HEK293 (cell line): ENCODE results near the gene MUC2.

ENCODE experiments used
- CTCF ChIA-PET: fragments of 350-600 bp; formaldehyde crosslinking; extraction: SDS; loops from one replicate; lab custom pipeline; 2021; ENCODE audit warnings: antibody characterized with exemption; lab: Yijun Ruan, JAX
- POLR2A ChIA-PET: fragments of 300-600 bp; formaldehyde crosslinking; extraction: SDS; loops from one replicate; lab custom pipeline; 2020; ENCODE audit warnings: antibody characterized with exemption, inconsistent platforms; lab: Yijun Ruan, JAX
- H3K27ac ChIP-seq: fragments of 200-500 bp; sonication (Bioruptor generic); 2 replicates; pipeline ENCODE4 v1.5.1; 2014; ENCODE audit warnings: low read depth, low read length, control low read depth, inconsistent platforms; ENCODE audit errors: extremely low read depth
- H3K36me3 ChIP-seq, 2 experiments: fragments of 200-500 bp in 1 of 2; sonication (Bioruptor generic) in 1 of 2; 1 replicate in 1 of 2; 2 replicates in 1 of 2; pipeline ENCODE4 v1.5.1; 2014 to 2017; ENCODE audit warnings: inconsistent platforms in 2 of 2, low read length in 2 of 2; ENCODE audit not compliant: control insufficient read depth in 2 of 2, insufficient read depth in 1 of 2
- H3K4me1 ChIP-seq: fragments of 200-500 bp; sonication (Bioruptor generic); 2 replicates; pipeline ENCODE4 v1.5.1; 2014; ENCODE audit warnings: mild to moderate bottlenecking, low read length, inconsistent platforms; ENCODE audit not compliant: control insufficient read depth, insufficient read depth
- H3K4me3 ChIP-seq: 2 replicates; pipeline ENCODE4 v1.5.1; 2011; ENCODE audit warnings: low read depth, mild to moderate bottlenecking, control low read depth, low read length, moderate library complexity
- H3K9me3 ChIP-seq: fragments of 200-500 bp; sonication (Bioruptor generic); 2 replicates; pipeline ENCODE4 v1.5.1; 2014; ENCODE audit warnings: low read depth, low read length, inconsistent platforms; ENCODE audit not compliant: control insufficient read depth, insufficient read depth
- HOXC10 ChIP-seq: sonication (generic); formaldehyde crosslinking; IDR thresholded peaks from 2 replicates; pipeline ENCODE4 v1.8.1; 2023; ENCODE audit warnings: mild to moderate bottlenecking, missing genetic modification reagents
- HOXD13 ChIP-seq: sonication (generic); formaldehyde crosslinking; IDR thresholded peaks from 2 replicates; pipeline ENCODE4 v1.8.0; 2022; ENCODE audit warnings: missing genetic modification reagents, borderline replicate concordance
- KLF1 ChIP-seq: fragments of 450-650 bp; formaldehyde crosslinking; IDR thresholded peaks from 2 replicates; pipeline ENCODE4 v1.5.1; 2016; ENCODE audit warnings: missing biosample characterization, missing genetic modification characterization
- KLF8 ChIP-seq: fragments of 450-650 bp; formaldehyde crosslinking; IDR thresholded peaks from 2 replicates; pipeline ENCODE4 v1.5.1; 2016; ENCODE audit warnings: missing biosample characterization, missing genetic modification characterization
- SCRT1 ChIP-seq: fragments of 450-650 bp; formaldehyde crosslinking; IDR thresholded peaks from 2 replicates; pipeline ENCODE4 v1.5.1; 2016; ENCODE audit warnings: missing biosample characterization, missing genetic modification characterization, borderline replicate concordance
- ZBTB48 ChIP-seq: fragments of 450-650 bp; formaldehyde crosslinking; IDR thresholded peaks from 2 replicates; pipeline ENCODE4 v1.5.1; 2016; ENCODE audit warnings: missing biosample characterization, missing genetic modification characterization
- ZNF24 ChIP-seq: fragments of 450-650 bp; formaldehyde crosslinking; IDR thresholded peaks from 2 replicates; pipeline ENCODE4 v1.5.1; 2016; ENCODE audit warnings: missing biosample characterization, missing genetic modification characterization
- ZNF311 ChIP-seq: fragments of 450-650 bp; formaldehyde crosslinking; IDR thresholded peaks from 2 replicates; pipeline ENCODE4 v1.5.1; 2017; ENCODE audit warnings: missing biosample characterization, missing genetic modification characterization, borderline replicate concordance
- ZNF544 ChIP-seq: fragments of 450-650 bp; formaldehyde crosslinking; IDR thresholded peaks from 2 replicates; pipeline ENCODE4 v1.5.0; 2017; ENCODE audit warnings: missing biosample characterization, missing genetic modification characterization
- ZNF664 ChIP-seq: fragments of 450-650 bp; formaldehyde crosslinking; IDR thresholded peaks from 2 replicates; pipeline ENCODE4 v1.5.1; 2016; ENCODE audit warnings: missing biosample characterization, missing genetic modification characterization
- TF ChIP-seq, protein P1 (sequence below): fragments of 450-650 bp; formaldehyde crosslinking; IDR thresholded peaks from 2 replicates; pipeline ENCODE4 v1.5.1; 2016; ENCODE audit warnings: missing biosample characterization, missing genetic modification characterization
- TF ChIP-seq, protein P2 (sequence below): fragments of 450-650 bp; formaldehyde crosslinking; IDR thresholded peaks from 2 replicates; pipeline ENCODE4 v1.5.1; 2016; ENCODE audit warnings: missing biosample characterization, missing genetic modification characterization
- TF ChIP-seq, protein P3 (sequence below): fragments of 450-650 bp; formaldehyde crosslinking; IDR thresholded peaks from 2 replicates; pipeline ENCODE4 v1.5.1; 2016; ENCODE audit warnings: missing biosample characterization, missing genetic modification characterization
- TF ChIP-seq, protein P4 (sequence below): fragments of 450-650 bp; formaldehyde crosslinking; conservative IDR thresholded peaks from 2 replicates; pipeline ENCODE4 v1.5.1; 2016; ENCODE audit warnings: low read depth, missing biosample characterization, missing genetic modification characterization

The MUC2 gene

DNA sequence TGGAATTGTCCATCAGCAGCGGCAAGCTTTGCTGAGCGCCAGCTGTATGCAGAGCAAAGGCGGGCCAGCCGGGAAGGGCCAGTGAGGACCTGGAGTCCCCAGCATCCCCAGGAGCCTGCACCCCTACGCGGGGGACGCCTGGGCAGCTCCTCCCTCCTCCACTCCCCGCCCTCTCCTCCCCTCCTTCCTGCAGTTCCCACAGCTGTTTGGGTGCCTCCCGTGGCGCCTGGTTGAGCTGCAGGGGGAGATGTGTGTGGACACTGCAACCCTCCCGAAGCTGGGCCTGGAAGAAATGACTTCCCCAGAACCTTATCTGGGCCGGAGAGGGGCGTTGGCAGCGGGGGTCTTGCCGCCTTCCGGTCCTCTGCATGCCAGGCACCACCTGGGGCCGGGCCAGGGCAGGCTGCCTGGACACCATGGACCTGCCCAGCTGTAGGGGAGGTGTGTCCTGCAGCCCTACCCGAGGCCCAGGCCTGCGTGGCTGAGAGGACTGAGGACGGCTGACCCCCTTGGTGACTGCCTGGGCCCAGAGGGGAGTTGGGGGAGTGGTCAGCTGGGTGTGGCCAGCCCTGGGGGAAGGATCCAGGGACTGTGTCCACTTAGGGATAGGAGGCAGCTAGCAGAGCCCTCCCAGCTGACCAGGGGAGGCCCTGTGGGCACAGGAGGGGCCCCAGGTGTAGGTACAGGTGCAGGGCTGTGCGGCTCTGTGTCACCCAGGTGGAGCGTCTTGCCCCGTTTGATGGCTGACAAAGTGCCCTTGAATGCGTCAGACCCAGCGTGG, 21.4 kb upstream of the MUC2 start (continued):
- TF ChIP-seq ZNF24 (tag by site-specific recombination) (no peak), SCRT1 (no peak), ZNF311 (tag by site-specific recombination) (no peak), HOXC10 (CRISPR knock-in tag) (no peak), ZNF664 (tag by site-specific recombination) (no peak)
- TF ChIP-seq, protein P1, sequence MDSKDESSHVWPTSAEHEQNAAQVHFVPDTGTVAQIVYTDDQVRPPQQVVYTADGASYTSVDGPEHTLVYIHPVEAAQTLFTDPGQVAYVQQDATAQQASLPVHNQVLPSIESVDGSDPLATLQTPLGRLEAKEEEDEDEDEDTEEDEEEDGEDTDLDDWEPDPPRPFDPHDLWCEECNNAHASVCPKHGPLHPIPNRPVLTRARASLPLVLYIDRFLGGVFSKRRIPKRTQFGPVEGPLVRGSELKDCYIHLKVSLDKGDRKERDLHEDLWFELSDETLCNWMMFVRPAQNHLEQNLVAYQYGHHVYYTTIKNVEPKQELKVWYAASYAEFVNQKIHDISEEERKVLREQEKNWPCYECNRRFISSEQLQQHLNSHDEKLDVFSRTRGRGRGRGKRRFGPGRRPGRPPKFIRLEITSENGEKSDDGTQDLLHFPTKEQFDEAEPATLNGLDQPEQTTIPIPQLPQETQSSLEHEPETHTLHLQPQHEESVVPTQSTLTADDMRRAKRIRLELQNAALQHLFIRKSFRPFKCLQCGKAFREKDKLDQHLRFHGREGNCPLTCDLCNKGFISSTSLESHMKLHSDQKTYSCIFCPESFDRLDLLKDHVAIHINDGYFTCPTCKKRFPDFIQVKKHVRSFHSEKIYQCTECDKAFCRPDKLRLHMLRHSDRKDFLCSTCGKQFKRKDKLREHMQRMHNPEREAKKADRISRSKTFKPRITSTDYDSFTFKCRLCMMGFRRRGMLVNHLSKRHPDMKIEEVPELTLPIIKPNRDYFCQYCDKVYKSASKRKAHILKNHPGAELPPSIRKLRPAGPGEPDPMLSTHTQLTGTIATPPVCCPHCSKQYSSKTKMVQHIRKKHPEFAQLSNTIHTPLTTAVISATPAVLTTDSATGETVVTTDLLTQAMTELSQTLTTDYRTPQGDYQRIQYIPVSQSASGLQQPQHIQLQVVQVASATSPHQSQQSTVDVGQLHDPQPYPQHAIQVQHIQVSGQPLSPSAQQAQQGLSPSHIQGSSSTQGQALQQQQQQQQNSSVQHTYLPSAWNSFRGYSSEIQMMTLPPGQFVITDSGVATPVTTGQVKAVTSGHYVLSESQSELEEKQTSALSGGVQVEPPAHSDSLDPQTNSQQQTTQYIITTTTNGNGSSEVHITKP: no peak
- TF ChIP-seq, protein P2, sequence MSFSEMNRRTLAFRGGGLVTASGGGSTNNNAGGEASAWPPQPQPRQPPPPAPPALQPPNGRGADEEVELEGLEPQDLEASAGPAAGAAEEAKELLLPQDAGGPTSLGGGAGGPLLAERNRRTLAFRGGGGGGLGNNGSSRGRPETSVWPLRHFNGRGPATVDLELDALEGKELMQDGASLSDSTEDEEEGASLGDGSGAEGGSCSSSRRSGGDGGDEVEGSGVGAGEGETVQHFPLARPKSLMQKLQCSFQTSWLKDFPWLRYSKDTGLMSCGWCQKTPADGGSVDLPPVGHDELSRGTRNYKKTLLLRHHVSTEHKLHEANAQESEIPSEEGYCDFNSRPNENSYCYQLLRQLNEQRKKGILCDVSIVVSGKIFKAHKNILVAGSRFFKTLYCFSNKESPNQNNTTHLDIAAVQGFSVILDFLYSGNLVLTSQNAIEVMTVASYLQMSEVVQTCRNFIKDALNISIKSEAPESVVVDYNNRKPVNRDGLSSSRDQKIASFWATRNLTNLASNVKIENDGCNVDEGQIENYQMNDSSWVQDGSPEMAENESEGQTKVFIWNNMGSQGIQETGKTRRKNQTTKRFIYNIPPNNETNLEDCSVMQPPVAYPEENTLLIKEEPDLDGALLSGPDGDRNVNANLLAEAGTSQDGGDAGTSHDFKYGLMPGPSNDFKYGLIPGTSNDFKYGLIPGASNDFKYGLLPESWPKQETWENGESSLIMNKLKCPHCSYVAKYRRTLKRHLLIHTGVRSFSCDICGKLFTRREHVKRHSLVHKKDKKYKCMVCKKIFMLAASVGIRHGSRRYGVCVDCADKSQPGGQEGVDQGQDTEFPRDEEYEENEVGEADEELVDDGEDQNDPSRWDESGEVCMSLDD (tag by site-specific recombination): no peak
- TF ChIP-seq, all 188 proteins: peak for 0

DNA sequence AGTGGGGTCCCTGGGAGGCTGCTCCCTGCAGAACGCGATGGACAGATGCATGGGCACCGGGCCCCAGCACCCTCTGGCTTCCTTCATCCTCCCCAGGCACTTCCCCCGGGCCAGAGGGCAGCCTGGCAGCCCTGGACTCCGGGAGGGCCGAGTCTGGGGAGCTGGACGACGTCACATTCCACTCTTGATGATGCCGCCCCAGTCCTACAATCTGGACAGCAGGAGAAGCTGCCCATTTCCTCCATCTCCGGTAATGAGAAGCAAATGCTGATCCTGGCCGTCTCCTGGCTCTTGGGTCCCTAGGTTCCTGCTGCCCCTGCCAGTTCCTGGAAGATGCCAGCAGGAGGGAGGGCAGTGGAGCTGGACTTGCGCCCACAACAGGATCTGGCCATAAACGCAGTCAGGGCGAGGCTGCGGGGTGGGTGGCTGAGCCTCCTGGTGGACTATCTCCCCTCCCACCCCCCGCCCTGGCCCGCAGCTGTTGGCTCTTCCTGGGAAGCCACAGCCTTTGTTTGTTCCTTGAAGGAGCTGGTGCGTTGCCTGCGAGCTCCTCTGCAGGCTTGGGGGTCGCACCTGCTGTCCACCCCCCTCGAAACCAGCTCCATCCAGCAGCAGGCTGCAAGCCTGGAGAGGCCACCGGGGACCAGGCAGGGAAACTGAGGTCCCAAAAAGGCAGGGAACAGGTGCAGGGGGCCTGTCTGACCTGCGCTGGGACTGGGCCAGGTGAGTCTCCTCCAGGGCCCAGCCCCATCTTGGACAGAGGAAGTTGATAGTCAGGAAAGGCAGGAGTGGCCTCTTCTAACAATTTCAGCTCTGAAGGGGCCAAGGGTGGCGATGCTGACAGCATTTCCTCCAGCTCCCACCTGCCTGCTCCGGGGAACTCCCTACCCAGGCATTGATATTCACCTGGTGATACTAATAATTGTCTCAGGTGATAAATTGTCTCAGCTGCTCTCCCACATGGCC, 20.2 kb upstream of the MUC2 start:
- ChIA-PET POLR2A (no interaction called here), CTCF (interaction anchor here (0.6 kb wide), 1 partner anchor 1132 kb away, joined by 3 read pairs; no protein-coding TSS in a partner anchor)
- Histone ChIP-seq H3K27ac (no peak overlapping the region), H3K4me3 (no peak overlapping the region), H3K9me3 (no peaks in the 10 kb centered on the region), H3K36me3 (no peaks in the 10 kb centered on the region), H3K4me1 (no peaks in the 10 kb centered on the region)
- TF ChIP-seq KLF1 (tag by site-specific recombination) (peak; percentile 76), KLF8 (tag by site-specific recombination) (no peak)

DNA sequence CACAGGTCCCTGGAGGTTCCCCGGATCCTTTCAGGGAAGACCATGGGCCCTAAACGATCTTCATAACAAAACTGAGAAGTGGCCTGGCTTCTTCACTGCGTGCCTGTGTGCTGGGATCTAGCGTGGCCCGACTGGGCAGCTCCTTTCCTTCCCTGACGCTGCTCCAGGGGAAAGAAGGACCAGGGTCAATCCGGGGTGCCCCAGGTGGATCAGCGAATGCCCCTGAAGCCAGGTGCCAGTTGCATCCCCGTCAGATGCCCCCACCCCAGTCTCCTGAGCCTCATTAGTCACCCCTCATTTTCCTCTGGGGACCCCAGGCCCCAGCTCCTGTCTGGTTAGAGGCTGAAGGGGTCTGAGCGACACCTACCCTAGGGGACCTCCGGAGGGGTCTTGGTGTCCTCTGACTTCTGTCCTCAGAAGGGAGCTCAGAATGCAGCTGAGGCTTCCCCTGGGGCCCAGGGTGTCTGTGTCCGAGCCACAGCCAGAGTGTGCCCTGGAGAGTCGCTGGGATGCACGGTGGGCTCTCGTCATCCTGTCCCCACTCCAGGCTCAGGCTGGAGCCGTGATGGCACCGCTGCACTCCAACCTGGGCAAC, 19.5 kb upstream of the MUC2 start:
- no peak overlapping the region for H3K27ac ChIP-seq
- CTCF ChIA-PET: interaction anchor here (0.6 to 0.7 kb wide), 2 partner anchors 467 to 1131 kb away, joined by 3 to 4 read pairs; no protein-coding TSS in a partner anchor
- no peaks in the 10 kb centered on the region for H3K36me3 ChIP-seq
- no peaks in the 10 kb centered on the region for H3K4me1 ChIP-seq
- POLR2A ChIA-PET: no interaction called here
- no peak overlapping the region for H3K4me3 ChIP-seq
- no peaks in the 10 kb centered on the region for H3K9me3 ChIP-seq
- TF ChIP-seq ZNF544 (no peak), ZBTB48 (no peak), HOXD13 (CRISPR knock-in tag) (no peak)
- TF ChIP-seq, protein P3, sequence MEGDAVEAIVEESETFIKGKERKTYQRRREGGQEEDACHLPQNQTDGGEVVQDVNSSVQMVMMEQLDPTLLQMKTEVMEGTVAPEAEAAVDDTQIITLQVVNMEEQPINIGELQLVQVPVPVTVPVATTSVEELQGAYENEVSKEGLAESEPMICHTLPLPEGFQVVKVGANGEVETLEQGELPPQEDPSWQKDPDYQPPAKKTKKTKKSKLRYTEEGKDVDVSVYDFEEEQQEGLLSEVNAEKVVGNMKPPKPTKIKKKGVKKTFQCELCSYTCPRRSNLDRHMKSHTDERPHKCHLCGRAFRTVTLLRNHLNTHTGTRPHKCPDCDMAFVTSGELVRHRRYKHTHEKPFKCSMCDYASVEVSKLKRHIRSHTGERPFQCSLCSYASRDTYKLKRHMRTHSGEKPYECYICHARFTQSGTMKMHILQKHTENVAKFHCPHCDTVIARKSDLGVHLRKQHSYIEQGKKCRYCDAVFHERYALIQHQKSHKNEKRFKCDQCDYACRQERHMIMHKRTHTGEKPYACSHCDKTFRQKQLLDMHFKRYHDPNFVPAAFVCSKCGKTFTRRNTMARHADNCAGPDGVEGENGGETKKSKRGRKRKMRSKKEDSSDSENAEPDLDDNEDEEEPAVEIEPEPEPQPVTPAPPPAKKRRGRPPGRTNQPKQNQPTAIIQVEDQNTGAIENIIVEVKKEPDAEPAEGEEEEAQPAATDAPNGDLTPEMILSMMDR: no peak
- TF ChIP-seq, protein P2 (tag by site-specific recombination): no peak
- TF ChIP-seq, protein P4, sequence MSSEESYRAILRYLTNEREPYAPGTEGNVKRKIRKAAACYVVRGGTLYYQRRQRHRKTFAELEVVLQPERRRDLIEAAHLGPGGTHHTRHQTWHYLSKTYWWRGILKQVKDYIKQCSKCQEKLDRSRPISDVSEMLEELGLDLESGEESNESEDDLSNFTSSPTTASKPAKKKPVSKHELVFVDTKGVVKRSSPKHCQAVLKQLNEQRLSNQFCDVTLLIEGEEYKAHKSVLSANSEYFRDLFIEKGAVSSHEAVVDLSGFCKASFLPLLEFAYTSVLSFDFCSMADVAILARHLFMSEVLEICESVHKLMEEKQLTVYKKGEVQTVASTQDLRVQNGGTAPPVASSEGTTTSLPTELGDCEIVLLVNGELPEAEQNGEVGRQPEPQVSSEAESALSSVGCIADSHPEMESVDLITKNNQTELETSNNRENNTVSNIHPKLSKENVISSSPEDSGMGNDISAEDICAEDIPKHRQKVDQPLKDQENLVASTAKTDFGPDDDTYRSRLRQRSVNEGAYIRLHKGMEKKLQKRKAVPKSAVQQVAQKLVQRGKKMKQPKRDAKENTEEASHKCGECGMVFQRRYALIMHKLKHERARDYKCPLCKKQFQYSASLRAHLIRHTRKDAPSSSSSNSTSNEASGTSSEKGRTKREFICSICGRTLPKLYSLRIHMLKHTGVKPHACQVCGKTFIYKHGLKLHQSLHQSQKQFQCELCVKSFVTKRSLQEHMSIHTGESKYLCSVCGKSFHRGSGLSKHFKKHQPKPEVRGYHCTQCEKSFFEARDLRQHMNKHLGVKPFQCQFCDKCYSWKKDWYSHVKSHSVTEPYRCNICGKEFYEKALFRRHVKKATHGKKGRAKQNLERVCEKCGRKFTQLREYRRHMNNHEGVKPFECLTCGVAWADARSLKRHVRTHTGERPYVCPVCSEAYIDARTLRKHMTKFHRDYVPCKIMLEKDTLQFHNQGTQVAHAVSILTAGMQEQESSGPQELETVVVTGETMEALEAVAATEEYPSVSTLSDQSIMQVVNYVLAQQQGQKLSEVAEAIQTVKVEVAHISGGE (tag by site-specific recombination): no peak
